8988T (cell line): ENCODE results near the gene CABP2.

ENCODE experiments used
- DNase-seq: peaks from one replicate; pipeline ENCODE4 v3.0.0; 2011

Gene CABP2

DNA sequence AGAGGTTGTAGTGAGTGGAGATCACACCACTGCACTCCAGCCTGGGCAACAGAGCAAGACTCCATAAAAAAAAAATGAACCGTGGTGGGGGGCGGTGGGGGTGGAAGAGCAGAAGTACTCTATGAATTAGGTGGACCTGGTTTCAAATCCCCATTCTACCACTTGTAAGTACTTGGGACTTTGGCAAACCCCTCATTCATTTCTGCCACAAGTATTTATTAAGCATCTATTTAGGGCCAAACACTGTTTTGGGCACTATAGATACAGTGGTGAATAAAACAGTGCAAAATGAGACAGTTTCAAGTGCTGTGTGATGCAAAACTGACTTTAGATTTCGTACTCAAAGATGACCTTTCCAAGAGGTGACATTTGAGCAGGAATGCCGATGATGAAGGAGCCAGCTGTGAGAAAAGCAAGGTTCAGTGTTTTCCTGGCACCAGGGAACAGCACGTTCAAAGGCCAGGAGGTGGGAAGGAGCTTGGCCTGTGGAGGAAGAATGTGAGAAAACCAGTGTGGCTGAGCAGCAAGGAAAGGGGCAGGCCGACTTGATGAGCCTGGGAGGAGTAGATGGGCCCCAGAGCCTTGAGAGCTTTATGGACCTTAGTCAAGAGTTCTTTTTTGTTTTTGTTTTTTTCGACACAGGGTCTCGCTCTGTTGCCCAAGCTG is 52.8 kb downstream of the CABP2 start:
- DNase-seq = no peak

DNA sequence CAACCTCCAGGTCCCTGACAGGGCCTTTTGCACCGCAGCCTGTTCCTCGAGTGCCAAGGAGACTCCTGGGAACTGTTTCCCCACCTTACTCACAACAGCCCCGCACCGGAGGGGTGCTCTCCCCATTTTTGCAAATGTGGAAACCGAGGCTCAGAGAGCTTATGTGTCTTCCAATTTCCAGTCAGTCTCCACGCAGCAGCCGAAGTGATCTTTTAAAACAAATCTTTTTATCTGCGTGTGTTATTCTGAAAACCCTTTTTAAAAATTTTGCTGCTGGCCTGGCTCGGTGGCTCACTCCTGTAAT is 53.8 kb downstream of the CABP2 start:
- no peak for DNase-seq
